ENCODE measurements around the gene NLRP5.

Gene NLRP5

DNA sequence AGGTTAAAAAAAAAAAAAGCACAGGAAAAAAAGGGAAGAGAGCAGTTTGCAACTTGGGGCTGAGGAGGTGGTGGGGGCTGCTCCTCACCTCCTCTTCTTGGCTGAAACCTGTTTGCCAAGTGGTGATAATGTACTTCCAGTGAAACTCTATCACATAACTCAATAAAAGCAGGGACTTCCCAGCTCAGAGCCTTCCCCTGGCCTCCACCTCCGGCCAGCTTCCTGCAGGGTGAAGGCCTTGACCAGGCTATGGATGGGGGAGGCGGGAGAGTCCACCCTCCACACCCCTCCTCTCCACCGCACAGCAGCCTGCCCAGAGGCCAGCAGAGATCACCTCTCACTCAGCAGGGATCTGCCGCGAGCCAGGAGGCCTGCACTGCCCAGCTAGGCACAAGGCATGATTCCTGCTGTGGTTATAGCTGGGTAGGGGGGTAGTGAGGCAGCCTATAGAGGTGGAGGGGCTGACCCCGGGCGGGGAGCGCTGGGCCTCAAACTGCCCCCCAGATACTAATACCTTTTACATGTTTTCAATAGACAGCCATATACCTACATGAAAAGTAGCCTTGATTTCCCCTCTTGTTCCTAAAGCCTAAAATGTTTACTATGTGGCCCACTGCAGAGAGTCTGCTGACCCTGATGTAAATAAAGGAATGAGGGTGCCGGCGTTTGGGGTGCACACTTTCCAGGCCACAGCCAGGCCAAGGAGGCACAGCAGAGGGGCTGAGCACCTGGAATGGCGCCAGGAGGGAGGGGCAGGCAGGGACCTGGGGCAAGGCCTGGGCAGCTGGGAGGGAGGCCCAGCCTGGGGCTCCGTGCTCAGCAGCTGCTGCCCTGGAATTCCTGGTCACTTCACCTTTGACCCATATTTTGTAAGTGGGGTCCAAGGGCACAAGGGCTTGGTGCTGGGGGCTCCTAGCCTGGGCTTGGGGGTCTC is 124.2 kb downstream of the NLRP5 start:
- H4K20me1 ChIP-seq = peaks cover 43% of the 10 kb centered on the region
- H3K9ac ChIP-seq = peak overlapping the region; percentile 81
- no peaks in the 10 kb centered on the region for H3K9me3 ChIP-seq

More for the DNA sequence above, 124.2 kb downstream of the NLRP5 start:
- H3K27ac ChIP-seq = peak overlapping the region; percentile 90
- H3K27me3 ChIP-seq = no peaks in the 10 kb centered on the region
- TF ChIP-seq Cebpa-rat (IDR thresholded peaks at IDR 0.05) = no peak
- peaks cover 99% of the 10 kb centered on the region for H3K4me1 ChIP-seq
- H3K4me2 ChIP-seq = peak overlapping the region; percentile 98
- H3K4me3 ChIP-seq = peak overlapping the region; percentile 65
- H3K36me3 ChIP-seq = peaks cover 4% of the 10 kb centered on the region; the same call in 1 of the 2 replicates
